Measurements from ENCODE around the gene MYO1A.
"Not testable (repeated sequence)": the region's sequence is repeated elsewhere in the genome, so short reads cannot be mapped to it uniquely, and the experiment has no call there.

The MYO1A gene

DNA sequence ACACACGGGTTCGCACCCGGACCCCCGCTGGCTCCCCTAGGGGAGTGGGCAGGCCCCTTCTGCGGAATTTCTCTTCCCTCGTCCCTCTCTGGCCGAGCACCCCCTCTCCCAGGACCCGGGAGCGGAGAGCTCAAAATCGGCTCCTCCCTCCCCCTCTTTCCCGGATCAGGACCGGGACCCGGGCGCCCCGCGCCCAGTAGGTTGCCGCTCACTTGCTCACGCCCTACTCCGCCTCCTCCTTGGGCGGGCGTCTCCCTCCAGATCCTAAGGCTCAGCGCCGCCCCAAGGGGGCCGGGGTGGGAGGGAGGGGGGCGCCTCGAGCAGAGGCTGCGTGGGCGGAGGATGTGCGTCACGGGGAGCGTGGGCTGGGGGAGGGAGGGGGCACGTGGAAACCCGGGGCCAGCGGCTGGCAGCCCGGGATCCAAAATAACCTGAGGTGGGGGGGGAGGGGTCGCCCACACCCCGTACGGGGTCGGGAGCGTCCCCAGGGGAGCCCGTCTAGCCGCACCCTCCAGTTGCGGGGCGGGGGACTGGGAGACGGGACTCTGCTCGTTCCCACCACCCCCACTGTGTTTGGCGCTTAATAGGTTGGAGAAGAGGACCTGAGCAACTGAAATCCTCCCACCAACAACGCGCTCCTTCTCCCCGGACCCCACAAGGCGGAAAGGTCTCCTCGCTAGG lies 37.2 kb upstream of the MYO1A start:
- peak; percentile 90 for DNase-seq (ENCODE audit: low read depth)

DNA sequence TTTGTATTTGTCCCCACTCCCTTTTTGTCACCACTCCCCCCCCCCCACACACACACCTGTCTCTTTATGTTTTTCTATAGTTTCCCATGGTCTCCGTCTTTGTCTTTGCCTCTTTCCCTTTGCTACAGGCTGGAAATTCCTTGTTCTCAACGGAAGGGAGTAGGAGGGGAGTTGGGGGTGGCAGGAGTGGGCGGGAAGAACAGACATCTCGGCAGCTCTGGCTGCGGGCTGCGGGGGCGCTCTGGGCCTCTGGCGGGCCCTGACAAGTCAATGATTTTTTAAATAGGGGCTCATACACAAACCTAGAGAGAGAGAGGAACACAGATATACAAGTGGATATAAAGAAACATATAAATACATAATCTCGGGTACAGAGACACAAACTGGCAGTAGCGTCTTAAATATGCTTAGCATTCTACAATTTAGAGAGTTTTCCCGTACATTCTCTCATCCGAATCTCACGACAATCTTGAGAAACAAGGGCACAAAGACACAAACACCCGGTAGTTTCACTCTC lies 36.6 kb upstream of the MYO1A start:
- peak; percentile 39 for DNase-seq (ENCODE audit: low read depth)

GRCh38 chr12:57085999-57086492 lies 36.1 kb upstream of the MYO1A start:
- DNase-seq (ENCODE audit: low read depth): peak; percentile 36

DNA sequence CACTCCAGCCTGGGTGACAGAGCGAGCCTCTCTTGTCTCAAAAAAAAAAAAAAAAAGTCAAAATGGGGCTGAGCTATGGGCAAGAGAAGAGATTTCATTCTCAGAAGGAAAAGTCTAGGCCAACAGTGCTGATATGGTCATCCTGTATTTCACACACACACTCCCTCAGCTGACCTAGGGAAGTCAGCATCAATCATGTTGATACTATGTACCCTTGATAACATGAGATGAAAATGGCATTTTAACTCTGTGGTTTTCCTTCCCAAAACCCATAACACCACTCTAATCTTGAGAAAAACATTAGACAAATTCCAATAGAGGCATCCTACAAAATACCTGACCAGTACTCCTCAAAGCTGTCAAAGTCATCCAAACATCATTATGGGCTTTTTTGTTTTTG lies 30.9 kb upstream of the MYO1A start:
- no peak for DNase-seq (ENCODE audit: low read depth)

DNA sequence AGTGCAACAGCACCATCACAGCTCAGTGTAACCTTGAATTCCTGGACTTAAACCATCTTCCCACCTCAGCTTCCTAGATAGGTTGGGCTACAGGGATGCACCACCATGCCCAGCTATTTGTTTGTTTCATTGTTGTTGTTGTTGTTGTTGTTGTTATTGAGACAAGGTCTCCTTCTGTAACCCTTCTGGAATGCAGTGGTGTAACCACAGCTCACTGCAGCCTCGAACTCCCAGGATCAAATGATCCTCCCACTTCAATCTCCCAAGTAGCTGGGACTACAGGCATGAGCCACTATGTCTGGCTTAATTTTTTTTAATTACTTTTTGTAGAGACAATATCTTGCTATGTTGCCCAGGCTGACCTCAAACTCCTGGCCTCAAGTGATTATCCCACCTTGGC lies 29.9 kb upstream of the MYO1A start:
- DNase-seq (ENCODE audit: low read depth): no peak

GRCh38 chr12:57078519-57079404 lies 28.8 kb upstream of the MYO1A start, which contains the start of gene NEMP1:
Gene NEMP1, minus strand, starts transcription at chr12:57078791. Its CDS starts 46 bp downstream, at chr12:57078745.
- DNase-seq (ENCODE audit: low read depth): peak; percentile 90

- not testable (repeated sequence) for DNase-seq (ENCODE audit: low read depth)
Measured at GRCh38 chr12:57073566-57074450, 23.9 kb upstream of the MYO1A start.

DNA sequence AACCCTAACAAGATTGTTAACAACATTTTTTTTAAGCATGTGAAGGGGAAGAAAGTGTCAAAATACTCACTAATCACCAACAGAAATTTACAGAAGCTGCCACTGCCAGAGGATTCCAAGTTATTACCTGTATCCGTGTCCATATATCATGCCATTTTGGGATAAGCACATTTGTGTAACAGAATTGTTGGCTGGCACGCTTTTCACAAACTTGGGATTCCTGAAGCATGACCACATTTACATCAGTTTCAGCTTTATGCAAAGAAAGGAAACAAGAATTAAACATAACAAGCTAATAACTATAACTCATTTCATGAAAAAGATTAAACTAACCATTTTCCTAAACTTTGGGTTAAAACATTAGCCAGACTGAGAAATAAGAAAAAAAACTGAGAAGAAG lies 22.7 kb upstream of the MYO1A start:
- no peak for DNase-seq (ENCODE audit: low read depth)

DNA sequence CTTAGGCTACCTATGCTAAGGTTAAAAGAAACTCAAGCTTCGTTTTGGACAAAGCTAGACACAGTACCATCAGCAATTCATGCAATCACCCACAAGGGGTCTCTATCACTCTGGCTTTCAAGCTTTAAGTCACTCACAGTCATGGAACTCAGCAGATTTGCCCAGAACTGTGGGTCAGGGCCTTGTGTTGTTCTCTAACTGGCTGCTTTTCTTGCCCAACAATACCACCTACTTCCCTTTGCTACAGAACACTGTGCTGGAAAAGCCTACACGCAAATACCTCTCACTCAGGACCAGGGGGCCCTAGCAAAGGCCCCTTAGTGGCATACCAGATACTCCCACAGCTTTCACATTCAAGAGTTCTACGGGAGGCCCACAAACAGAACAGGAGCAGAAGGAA lies 19.6 kb upstream of the MYO1A start:
- DNase-seq (ENCODE audit: low read depth): no peak

GRCh38 chr12:57066245-57066644 lies 16.3 kb upstream of the MYO1A start:
- no peak for DNase-seq (ENCODE audit: low read depth)

GRCh38 chr12:57063991-57064685 lies 14.2 kb upstream of the MYO1A start:
- no peak for DNase-seq (ENCODE audit: low read depth)

DNA sequence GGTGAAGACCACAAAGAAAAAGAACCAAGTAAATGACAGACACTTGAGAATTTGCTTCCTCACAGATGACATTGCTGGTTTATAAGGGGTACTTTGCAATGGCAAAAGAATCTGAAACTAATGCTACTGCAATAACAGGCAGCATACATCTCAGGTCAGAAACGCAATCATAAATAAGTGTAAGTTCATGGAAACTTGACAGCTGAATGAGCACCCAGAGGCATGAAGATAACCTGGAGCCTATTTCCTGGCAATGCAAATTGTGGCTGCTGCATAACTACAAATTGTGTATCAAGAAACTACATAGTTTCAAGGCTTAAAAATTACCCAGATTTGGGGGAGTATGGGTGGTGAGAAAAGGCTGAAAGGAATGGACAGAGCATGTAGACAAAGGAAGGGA lies 8.5 kb upstream of the MYO1A start:
- DNase-seq (ENCODE audit: low read depth): no peak

GRCh38 chr12:57057067-57057751 lies 7.3 kb upstream of the MYO1A start:
- no peak for DNase-seq (ENCODE audit: low read depth)

GRCh38 chr12:57055824-57056223 lies 5.9 kb upstream of the MYO1A start:
- no peak for DNase-seq (ENCODE audit: low read depth)

DNA sequence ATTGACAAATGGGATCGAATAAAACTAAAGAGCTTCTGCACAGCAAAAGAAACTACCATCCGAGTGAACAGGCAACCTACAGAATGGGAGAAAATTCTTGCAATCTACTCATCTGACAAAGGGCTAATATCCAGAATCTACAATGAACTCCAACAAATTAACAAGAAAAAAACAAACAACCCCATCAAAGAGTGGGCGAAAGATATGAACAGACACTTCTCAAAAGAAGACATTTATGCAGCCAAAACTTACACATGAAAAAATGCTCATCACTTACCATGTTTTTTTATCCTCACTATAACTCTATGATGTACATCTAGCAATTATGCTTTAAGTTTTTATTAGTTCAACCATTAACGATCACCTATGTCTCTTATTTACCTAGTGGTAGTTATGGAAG lies 4.0 kb upstream of the MYO1A start:
- DNase-seq (ENCODE audit: low read depth): not testable (repeated sequence)

DNA sequence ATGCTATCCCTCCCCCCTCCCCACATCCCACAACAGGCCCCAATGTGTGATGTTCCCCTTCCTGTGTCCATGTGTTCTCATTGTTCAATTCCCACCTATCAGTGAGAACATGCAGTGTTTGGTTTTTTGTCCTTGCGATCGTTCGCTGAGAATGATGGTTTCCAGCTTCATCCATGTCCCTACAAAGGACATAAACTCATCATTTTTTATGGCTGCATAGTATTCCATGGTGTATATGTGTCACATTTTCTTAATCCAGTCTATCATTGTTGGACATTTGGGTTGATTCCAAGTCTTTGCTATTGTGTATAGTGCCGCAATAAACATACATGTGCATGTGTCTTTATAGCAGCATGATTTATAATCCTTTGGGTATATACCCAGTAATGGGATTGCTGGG lies 3.2 kb upstream of the MYO1A start:
- DNase-seq (ENCODE audit: low read depth): not testable (repeated sequence)

- no peak for DNase-seq (ENCODE audit: low read depth)
Measured at GRCh38 chr12:57051011-57051410, 1.1 kb upstream of the MYO1A start.

GRCh38 chr12:57049119-57049446 lies 846 bp downstream of the MYO1A start:
- DNase-seq (ENCODE audit: low read depth): no peak

GRCh38 chr12:57048423-57049118 lies 1.4 kb downstream of the MYO1A start:
- no peak for DNase-seq (ENCODE audit: low read depth)

DNA sequence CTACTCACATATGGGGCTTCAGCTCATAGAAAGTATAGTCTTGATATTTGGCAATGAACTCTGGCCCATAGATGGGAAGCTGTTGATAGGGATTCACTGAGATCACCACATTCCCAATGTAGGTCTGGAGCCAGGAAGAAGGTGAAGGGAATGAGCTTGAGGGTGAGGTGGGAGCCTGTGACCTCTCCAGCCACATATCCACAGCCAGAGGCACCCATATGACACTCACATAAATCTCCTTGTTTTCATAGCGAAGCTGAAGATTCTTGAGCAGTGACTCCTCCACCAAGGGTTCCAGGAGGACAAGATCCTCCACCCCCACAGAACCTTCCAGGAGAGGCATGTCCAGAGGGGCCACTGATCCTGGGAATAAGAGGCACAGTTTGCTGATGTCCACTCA lies 1.9 kb downstream of the MYO1A start:
- DNase-seq (ENCODE audit: low read depth): no peak
